OCI-LY3 (cell line): ENCODE results near the gene FGR.

ENCODE experiments used
- CTCF ChIP-seq: fragments of 200-600, 300-600 bp; sonication (generic); IDR thresholded peaks from 2 replicates; pipeline ENCODE4 v1.5.1; 2014; ENCODE audit warnings: antibody characterized with exemption, low read length, low read depth
- EZH2phosphoT487 ChIP-seq: fragments of 200-600 bp; shearing (Covaris generic); IDR thresholded peaks from 2 replicates; pipeline ENCODE4 v1.6.1; 2018; ENCODE audit warnings: antibody characterized with exemption, mixed run types, low read depth

- TF ChIP-seq CTCF, result no peak
- TF ChIP-seq EZH2phosphoT487, result no peak
These were observed 35.1 kb downstream of the FGR start for GRCh38 chr1:27599605-27600497.
